Stimulated activated CD4-positive, alpha-beta T cell treated with anti-CD3 and anti-CD28 coated beads, Interleukin-12 subunit alpha, Interleukin-12 subunit beta, amount 100 ng/mL, for 4 hours (primary cell): ENCODE data around the gene EN1.
A peak's percentile ranks its signal among the peaks of the same experiment; 100 is the strongest.

Source experiments
- DNase-seq: peaks from one replicate; pipeline ENCODE4 v3.0.0-alpha.2; 2020

EN1 gene

DNA sequence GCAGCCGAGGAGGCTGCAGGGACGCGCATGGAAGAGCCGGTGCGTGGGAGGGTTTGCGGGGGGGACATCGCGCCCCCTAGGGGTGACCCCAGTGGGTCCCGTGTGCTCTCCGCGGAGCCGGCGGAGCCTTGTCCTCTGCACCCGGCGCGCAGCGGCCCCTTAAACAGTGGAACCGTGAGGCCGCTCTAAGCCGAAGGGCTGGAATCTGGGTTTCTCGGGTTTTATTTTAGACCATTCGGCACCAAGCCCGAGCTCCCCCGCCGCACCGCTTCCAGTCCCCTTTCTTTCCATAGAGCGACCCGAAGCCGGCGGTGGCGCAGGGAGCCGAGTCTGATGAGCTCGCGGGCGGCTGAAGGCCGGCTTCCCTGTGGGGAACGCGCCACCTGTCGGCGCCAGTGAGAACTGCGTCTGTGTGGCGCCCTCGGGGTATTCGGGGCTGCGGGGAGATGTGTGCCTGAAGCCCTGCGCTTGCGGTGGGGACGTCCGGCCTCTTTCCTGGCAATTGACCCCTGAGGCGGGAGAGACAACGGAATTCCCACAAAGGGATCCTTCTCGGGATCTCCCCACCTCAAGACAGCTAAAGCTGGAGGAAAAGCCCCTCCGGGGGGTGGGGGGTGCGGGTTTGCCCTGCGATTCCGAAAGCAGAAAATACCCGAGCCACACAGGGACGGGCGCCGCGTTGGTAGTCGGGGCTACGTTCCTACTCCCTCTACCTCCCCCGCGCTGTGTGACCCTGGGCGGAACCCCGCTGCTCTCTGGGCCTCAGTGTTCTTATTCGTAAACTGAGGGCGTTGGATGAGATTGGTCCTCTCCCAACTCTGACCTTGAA, 8.2 kb upstream of the EN1 start:
- DNase-seq = peak; percentile 82

- no peak for DNase-seq
Observed at GRCh38 chr2:118854507-118855345, 7.3 kb upstream of the EN1 start.

GRCh38 chr2:118853651-118854291, 6.3 kb upstream of the EN1 start:
- no peak for DNase-seq

GRCh38 chr2:118853129-118853640, 5.7 kb upstream of the EN1 start:
- DNase-seq = no peak

GRCh38 chr2:118852605-118853128, 5.2 kb upstream of the EN1 start:
- no peak for DNase-seq

DNA sequence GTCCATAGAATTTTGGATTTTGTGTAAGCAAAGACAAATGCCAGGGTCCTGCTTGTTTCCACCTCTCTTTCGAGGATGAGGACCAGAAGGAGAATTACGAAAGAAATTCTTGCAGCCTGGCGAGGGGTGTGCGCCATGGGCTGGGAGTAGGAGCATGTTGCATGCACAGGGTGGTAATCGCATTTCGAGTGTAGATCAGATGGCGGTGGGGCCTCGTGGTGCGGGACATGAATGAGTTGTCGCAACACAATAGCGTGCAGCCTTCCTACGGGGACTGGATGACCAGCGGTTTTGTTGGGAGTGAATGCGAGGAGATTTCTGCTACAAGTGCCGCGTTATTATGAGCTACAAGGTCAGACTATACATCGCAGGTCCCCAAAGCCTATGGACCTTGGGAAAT, 4.2 kb upstream of the EN1 start:
- no peak for DNase-seq

DNA sequence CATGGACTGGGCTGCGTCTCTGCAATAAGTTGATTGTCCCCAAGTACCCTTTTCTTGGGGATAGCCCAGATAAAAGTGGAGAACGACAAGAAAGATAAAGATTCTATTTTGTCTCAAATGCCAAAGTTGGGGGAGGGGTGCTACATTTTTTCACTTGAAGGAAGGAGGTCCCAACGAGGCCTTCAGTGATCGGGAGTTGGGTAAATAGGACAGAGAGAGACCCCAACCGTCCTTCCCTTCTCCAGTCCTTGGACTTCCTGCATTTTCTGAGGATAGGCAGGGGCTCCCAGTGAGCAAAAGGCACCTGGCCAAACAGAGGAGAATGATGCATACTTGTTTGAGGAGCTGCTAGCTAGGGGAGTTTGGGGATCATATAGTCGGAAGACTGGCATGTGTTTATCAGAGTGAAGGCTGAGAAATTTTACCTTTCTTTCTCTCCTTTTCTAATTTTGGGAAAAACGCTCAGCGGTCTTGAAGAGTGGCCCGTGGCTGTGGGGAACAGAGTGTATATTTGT, 3.5 kb upstream of the EN1 start:
- no peak for DNase-seq

GRCh38 chr2:118850168-118850900, 2.9 kb upstream of the EN1 start:
- DNase-seq = no peak

GRCh38 chr2:118849226-118850167, 2.0 kb upstream of the EN1 start:
- DNase-seq = no peak

DNA sequence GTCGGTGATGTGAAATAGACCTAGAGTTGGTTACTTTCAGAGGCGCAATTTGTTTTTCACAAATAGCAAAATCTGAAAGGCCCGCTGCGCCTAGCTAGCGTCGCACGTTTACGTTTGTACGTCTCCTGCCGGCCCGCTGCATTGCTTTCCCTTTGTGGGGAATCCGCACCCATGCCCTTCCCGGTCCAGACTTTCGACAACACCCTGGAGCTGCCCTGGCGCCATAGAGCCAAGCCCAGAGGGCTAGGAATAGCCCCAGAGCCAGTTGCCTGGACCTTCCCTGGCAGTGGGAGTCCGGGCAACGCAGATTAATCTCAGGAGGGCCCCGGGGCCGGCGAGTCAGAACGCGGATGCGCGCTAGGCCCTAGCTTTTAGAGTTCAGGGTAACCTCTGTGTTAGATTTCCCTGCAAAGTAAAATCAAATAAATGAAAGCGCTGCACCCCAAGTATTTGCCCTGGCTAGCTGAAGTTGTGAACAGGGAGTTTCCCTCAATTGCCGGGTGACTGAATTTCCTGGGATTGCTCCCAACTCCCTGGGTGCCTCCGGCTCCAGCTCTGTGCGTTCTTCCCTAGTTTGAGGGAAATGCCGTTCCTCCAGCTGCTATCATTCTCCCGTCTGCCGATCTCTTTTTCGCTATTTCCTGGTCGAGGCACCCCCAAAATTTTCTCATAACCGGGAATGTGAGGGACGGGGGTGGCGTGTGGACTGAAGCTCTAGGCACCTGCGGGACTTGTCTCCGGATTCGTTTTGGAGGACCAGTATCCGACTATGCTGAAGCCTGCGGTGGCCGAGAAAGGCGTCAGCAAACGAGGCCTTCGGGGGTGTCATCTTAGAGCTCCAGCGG, 1.2 kb upstream of the EN1 start:
- no peak for DNase-seq

- DNase-seq = no peak
Observed at GRCh38 chr2:118847762-118848172, 319 bp upstream of the EN1 start.

GRCh38 chr2:118846442-118846952, 951 bp downstream of the EN1 start:
- no peak for DNase-seq

GRCh38 chr2:118845522-118846441, 1.7 kb downstream of the EN1 start:
- DNase-seq = no peak

- DNase-seq = no peak
Observed at GRCh38 chr2:118845005-118845521, 2.4 kb downstream of the EN1 start.

GRCh38 chr2:118844261-118845004, 3.0 kb downstream of the EN1 start:
- no peak for DNase-seq

- no peak for DNase-seq
Observed at GRCh38 chr2:118843483-118844132, 3.8 kb downstream of the EN1 start.
